ENCODE data around the gene ATF5.
"Not testable (repeated sequence)": the region's sequence is repeated elsewhere in the genome, so short reads cannot be mapped to it uniquely, and the experiment has no call there.

The ATF5 gene

GRCh38 chr19:49956115-49956495, 27.1 kb downstream of the ATF5 start:
- no peak overlapping the region for H3K27ac Mint-ChIP-seq
- no peak overlapping the region for H3K4me3 Mint-ChIP-seq
- no peaks in the 10 kb centered on the region for H3K36me3 Mint-ChIP-seq (ENCODE audit: low read depth)
- H3K27me3 Mint-ChIP-seq (ENCODE audit: low read depth) = peaks cover 9% of the 10 kb centered on the region
- H3K4me1 Mint-ChIP-seq (ENCODE audit: low read depth) = peaks cover 2% of the 10 kb centered on the region
- no peaks in the 10 kb centered on the region for H3K9me3 Mint-ChIP-seq

GRCh38 chr19:49957262-49957915, 28.4 kb downstream of the ATF5 start:
- no peak overlapping the region for H3K27ac Mint-ChIP-seq
- H3K36me3 Mint-ChIP-seq (ENCODE audit: low read depth) = no peaks in the 10 kb centered on the region
- peaks cover 9% of the 10 kb centered on the region for H3K27me3 Mint-ChIP-seq (ENCODE audit: low read depth)
- H3K9me3 Mint-ChIP-seq = no peaks in the 10 kb centered on the region
- H3K4me1 Mint-ChIP-seq (ENCODE audit: low read depth) = peaks cover 2% of the 10 kb centered on the region
- H3K4me3 Mint-ChIP-seq = no peak overlapping the region

- not testable (repeated sequence) for H3K27ac Mint-ChIP-seq; H3K4me3 Mint-ChIP-seq; H3K9me3 Mint-ChIP-seq; H3K4me1 Mint-ChIP-seq (ENCODE audit: low read depth); H3K36me3 Mint-ChIP-seq (ENCODE audit: low read depth); H3K27me3 Mint-ChIP-seq (ENCODE audit: low read depth)
Observed at GRCh38 chr19:49958144-49958543, 29.1 kb downstream of the ATF5 start.

GRCh38 chr19:49958596-49958995, 29.6 kb downstream of the ATF5 start:
- H3K27ac Mint-ChIP-seq; H3K4me3 Mint-ChIP-seq; H3K27me3 Mint-ChIP-seq (ENCODE audit: low read depth); H3K4me1 Mint-ChIP-seq (ENCODE audit: low read depth); H3K36me3 Mint-ChIP-seq (ENCODE audit: low read depth); H3K9me3 Mint-ChIP-seq: not testable (repeated sequence)

- H3K4me3 Mint-ChIP-seq; H3K9me3 Mint-ChIP-seq; H3K4me1 Mint-ChIP-seq (ENCODE audit: low read depth); H3K27me3 Mint-ChIP-seq (ENCODE audit: low read depth); H3K36me3 Mint-ChIP-seq (ENCODE audit: low read depth); H3K27ac Mint-ChIP-seq: not testable (repeated sequence)
Observed at GRCh38 chr19:49959892-49960291, 30.9 kb downstream of the ATF5 start.

- not testable (repeated sequence) for H3K4me3 Mint-ChIP-seq; H3K9me3 Mint-ChIP-seq; H3K36me3 Mint-ChIP-seq (ENCODE audit: low read depth); H3K27ac Mint-ChIP-seq; H3K27me3 Mint-ChIP-seq (ENCODE audit: low read depth); H3K4me1 Mint-ChIP-seq (ENCODE audit: low read depth)
Observed at GRCh38 chr19:49960980-49961379, 32.0 kb downstream of the ATF5 start, which contains the start of gene SIGLEC11. SIGLEC11 (minus strand) TSS chr19:49961172; CDS start chr19:49961081, 91 bp downstream.

- Mint-ChIP-seq H3K27ac (no peak overlapping the region), H3K4me1 (ENCODE audit: low read depth) (no peaks in the 10 kb centered on the region), H3K36me3 (ENCODE audit: low read depth) (no peaks in the 10 kb centered on the region), H3K9me3 (no peaks in the 10 kb centered on the region), H3K4me3 (no peak overlapping the region), H3K27me3 (ENCODE audit: low read depth) (no peaks in the 10 kb centered on the region)
Observed at GRCh38 chr19:49968279-49968922, 39.4 kb downstream of the ATF5 start.

- H3K36me3 Mint-ChIP-seq (ENCODE audit: low read depth); H3K27me3 Mint-ChIP-seq (ENCODE audit: low read depth); H3K4me3 Mint-ChIP-seq; H3K9me3 Mint-ChIP-seq; H3K4me1 Mint-ChIP-seq (ENCODE audit: low read depth); H3K27ac Mint-ChIP-seq: not testable (repeated sequence)
Observed at GRCh38 chr19:49969355-49969754, 40.4 kb downstream of the ATF5 start.

- H3K9me3 Mint-ChIP-seq = no peaks in the 10 kb centered on the region
Observed at GRCh38 chr19:49971991-49972411, 43.0 kb downstream of the ATF5 start.

GRCh38 chr19:49972841-49973240, 43.8 kb downstream of the ATF5 start:
- no peak overlapping the region for H3K27ac Mint-ChIP-seq

More at GRCh38 chr19:49971991-49972411, 43.0 kb downstream of the ATF5 start:
- Mint-ChIP-seq H3K36me3 (ENCODE audit: low read depth) (peaks cover 4% of the 10 kb centered on the region), H3K4me1 (ENCODE audit: low read depth) (no peaks in the 10 kb centered on the region), H3K27ac (no peak overlapping the region), H3K4me3 (no peak overlapping the region), H3K27me3 (ENCODE audit: low read depth) (no peaks in the 10 kb centered on the region)

GRCh38 chr19:49973987-49974386, 45.0 kb downstream of the ATF5 start:
- Mint-ChIP-seq H3K36me3 (ENCODE audit: low read depth) (peaks cover 4% of the 10 kb centered on the region), H3K4me3 (no peak overlapping the region), H3K9me3 (no peaks in the 10 kb centered on the region), H3K27me3 (ENCODE audit: low read depth) (no peaks in the 10 kb centered on the region), H3K4me1 (ENCODE audit: low read depth) (no peaks in the 10 kb centered on the region), H3K27ac (no peak overlapping the region)

More at GRCh38 chr19:49972841-49973240, 43.8 kb downstream of the ATF5 start:
- Mint-ChIP-seq H3K4me3 (no peak overlapping the region), H3K36me3 (ENCODE audit: low read depth) (peaks cover 4% of the 10 kb centered on the region), H3K9me3 (no peaks in the 10 kb centered on the region), H3K27me3 (ENCODE audit: low read depth) (no peaks in the 10 kb centered on the region), H3K4me1 (ENCODE audit: low read depth) (no peaks in the 10 kb centered on the region)

GRCh38 chr19:49975051-49975450, 46.0 kb downstream of the ATF5 start:
- H3K27ac Mint-ChIP-seq = no peak overlapping the region
- no peaks in the 10 kb centered on the region for H3K27me3 Mint-ChIP-seq (ENCODE audit: low read depth)

GRCh38 chr19:49976496-49976895, 47.5 kb downstream of the ATF5 start:
- H3K27me3 Mint-ChIP-seq (ENCODE audit: low read depth) = no peaks in the 10 kb centered on the region
- H3K9me3 Mint-ChIP-seq = no peaks in the 10 kb centered on the region
- H3K27ac Mint-ChIP-seq = no peak overlapping the region
- H3K4me1 Mint-ChIP-seq (ENCODE audit: low read depth) = no peaks in the 10 kb centered on the region
- no peak overlapping the region for H3K4me3 Mint-ChIP-seq
- H3K36me3 Mint-ChIP-seq (ENCODE audit: low read depth) = peaks cover 8% of the 10 kb centered on the region

More at GRCh38 chr19:49975051-49975450, 46.0 kb downstream of the ATF5 start:
- H3K9me3 Mint-ChIP-seq = no peaks in the 10 kb centered on the region
- no peaks in the 10 kb centered on the region for H3K4me1 Mint-ChIP-seq (ENCODE audit: low read depth)
- H3K4me3 Mint-ChIP-seq = no peak overlapping the region
- H3K36me3 Mint-ChIP-seq (ENCODE audit: low read depth) = peaks cover 5% of the 10 kb centered on the region

GRCh38 chr19:49977076-49977475, 48.1 kb downstream of the ATF5 start:
- H3K27me3 Mint-ChIP-seq (ENCODE audit: low read depth) = no peaks in the 10 kb centered on the region
- peaks cover 12% of the 10 kb centered on the region for H3K36me3 Mint-ChIP-seq (ENCODE audit: low read depth)
- H3K4me1 Mint-ChIP-seq (ENCODE audit: low read depth) = no peaks in the 10 kb centered on the region
- no peaks in the 10 kb centered on the region for H3K9me3 Mint-ChIP-seq
- no peak overlapping the region for H3K4me3 Mint-ChIP-seq
- no peak overlapping the region for H3K27ac Mint-ChIP-seq

- Mint-ChIP-seq H3K36me3 (ENCODE audit: low read depth) (peaks cover 12% of the 10 kb centered on the region), H3K4me1 (ENCODE audit: low read depth) (peaks cover 2% of the 10 kb centered on the region), H3K27ac (no peak overlapping the region), H3K4me3 (no peak overlapping the region), H3K27me3 (ENCODE audit: low read depth) (no peaks in the 10 kb centered on the region), H3K9me3 (no peaks in the 10 kb centered on the region)
Observed at GRCh38 chr19:49977881-49978280, 48.9 kb downstream of the ATF5 start.

All from T-helper 1 cell treated with Interleukin-12 subunit alpha and Interleukin-12 subunit beta and Interleukin-4 antibody, amounts not matched to agents 30 μg/mL and 1 μg/mL, for 36 hours (primary cell).